NCI-H1105 (cell line): ENCODE data around the gene CXCL14.
A peak's percentile ranks its signal among the peaks of the same experiment; 100 is the strongest.

Experiments
- DNase-seq: peaks from one replicate; lab custom pipeline; 2025; lab: John Stamatoyannopoulos, UW

The CXCL14 gene

GRCh38 chr5:135578685-135579341 lies at the start of gene CXCL14:
Gene CXCL14, minus strand, starts transcription at chr5:135578991. Its CDS starts 213 bp downstream, at chr5:135578778.
- DNase-seq = no peak

- DNase-seq = no peak
These were observed 47.8 kb upstream of the CXCL14 start for GRCh38 chr5:135626636-135627035.

GRCh38 chr5:135625961-135626360 lies 47.2 kb upstream of the CXCL14 start:
- DNase-seq = no peak

GRCh38 chr5:135625486-135625885 lies 46.7 kb upstream of the CXCL14 start:
- DNase-seq = no peak

GRCh38 chr5:135625061-135625460 lies 46.3 kb upstream of the CXCL14 start:
- DNase-seq = no peak

GRCh38 chr5:135623186-135623715 lies 44.5 kb upstream of the CXCL14 start:
- DNase-seq = no peak

- DNase-seq = no peak
These were observed 36.9 kb upstream of the CXCL14 start for GRCh38 chr5:135615581-135616260.

- no peak for DNase-seq
These were observed 36.4 kb upstream of the CXCL14 start for GRCh38 chr5:135615171-135615570.

GRCh38 chr5:135609981-135610380 lies 31.2 kb upstream of the CXCL14 start:
- no peak for DNase-seq

GRCh38 chr5:135608761-135609443 lies 30.1 kb upstream of the CXCL14 start:
- DNase-seq = no peak

- DNase-seq = no peak
These were observed 29.6 kb upstream of the CXCL14 start for GRCh38 chr5:135608361-135608760.

- no peak for DNase-seq
These were observed 27.6 kb upstream of the CXCL14 start for GRCh38 chr5:135606431-135606830.

- no peak for DNase-seq
These were observed 26.4 kb upstream of the CXCL14 start for GRCh38 chr5:135605221-135605620.

GRCh38 chr5:135604056-135604455 lies 25.3 kb upstream of the CXCL14 start:
- DNase-seq = no peak

GRCh38 chr5:135602882-135603721 lies 24.3 kb upstream of the CXCL14 start:
- DNase-seq = peak; percentile 10

GRCh38 chr5:135601466-135601865 lies 22.7 kb upstream of the CXCL14 start:
- DNase-seq = no peak

GRCh38 chr5:135600971-135601381 lies 22.2 kb upstream of the CXCL14 start:
- no peak for DNase-seq

GRCh38 chr5:135600152-135600570 lies 21.4 kb upstream of the CXCL14 start:
- no peak for DNase-seq

- DNase-seq = no peak
These were observed 20.8 kb upstream of the CXCL14 start for GRCh38 chr5:135599421-135600151.

- DNase-seq = no peak
These were observed 20.1 kb upstream of the CXCL14 start for GRCh38 chr5:135598691-135599395.

- no peak for DNase-seq
These were observed 18.0 kb upstream of the CXCL14 start for GRCh38 chr5:135596788-135597187.
